ENCODE measurements around the gene NCL. TPM values are rescaled to one million over a fixed set of nuclear protein-coding genes. Genes with fewer than 3 reads are reported as not detected.
"Not testable (repeated sequence)": the region's sequence is repeated elsewhere in the genome, so short reads cannot be mapped to it uniquely, and the experiment has no call there.

Gene NCL
- total RNA-seq, 1 donor from 2014 or later = 136 TPM

GRCh38 chr2:231449503-231450054 lies 14.7 kb downstream of the NCL start:
- H3K27me3 ChIP-seq = no peaks in the 10 kb centered on the region
- no peak overlapping the region for H3K4me3 ChIP-seq
- no peak for TF ChIP-seq CTCF (IDR thresholded peaks at IDR 0.05)
- intact Hi-C loops (cut with DNase I) = loop anchor here (5.0 kb wide), 1 partner anchor 222 kb away; no protein-coding TSS in a partner anchor
- no peak for DNase-seq (ENCODE audit: low spot score in 2 of 2)
- no peaks in the 10 kb centered on the region for H3K9me3 ChIP-seq
- no peaks in the 10 kb centered on the region for H3K4me1 ChIP-seq
- H3K36me3 ChIP-seq = peaks cover 8 to 18% of the 10 kb centered on the region in 2 donors
- no peak overlapping the region for H3K27ac ChIP-seq

GRCh38 chr2:231436957-231437356 lies 27.3 kb downstream of the NCL start:
- intact Hi-C loops (cut with DNase I) = no loop called here
- no peak for DNase-seq (ENCODE audit: low spot score in 2 of 2)
- Histone ChIP-seq H3K27ac (no peak overlapping the region), H3K27me3 (no peaks in the 10 kb centered on the region), H3K4me3 (no peak overlapping the region), H3K36me3 (no peaks in the 10 kb centered on the region), H3K9me3 (no peaks in the 10 kb centered on the region), H3K4me1 (no peaks in the 10 kb centered on the region)
- TF ChIP-seq CTCF (IDR thresholded peaks at IDR 0.05) = no peak

- no peaks in the 10 kb centered on the region for H3K4me1 ChIP-seq
- no peaks in the 10 kb centered on the region for H3K36me3 ChIP-seq
- no peak for TF ChIP-seq CTCF (IDR thresholded peaks at IDR 0.05)
- H3K27ac ChIP-seq = no peak overlapping the region
- intact Hi-C loops (cut with DNase I) = no loop called here
- no peaks in the 10 kb centered on the region for H3K9me3 ChIP-seq
- no peaks in the 10 kb centered on the region for H3K27me3 ChIP-seq
- no peak for DNase-seq (ENCODE audit: low spot score in 2 of 2)
- H3K4me3 ChIP-seq = no peak overlapping the region
Measured at GRCh38 chr2:231433990-231434389, 30.3 kb downstream of the NCL start.

GRCh38 chr2:231431606-231432005 lies 32.7 kb downstream of the NCL start:
- no peak overlapping the region for H3K4me3 ChIP-seq

GRCh38 chr2:231430437-231430836 lies 33.8 kb downstream of the NCL start:
- H3K9me3 ChIP-seq; H3K4me1 ChIP-seq; H3K36me3 ChIP-seq; intact Hi-C loops (cut with DNase I); H3K27ac ChIP-seq; H3K27me3 ChIP-seq; DNase-seq (ENCODE audit: low spot score in 2 of 2); H3K4me3 ChIP-seq: not testable (repeated sequence)

More at GRCh38 chr2:231431606-231432005, 32.7 kb downstream of the NCL start:
- Histone ChIP-seq H3K27ac (no peak overlapping the region), H3K27me3 (no peaks in the 10 kb centered on the region), H3K36me3 (no peaks in the 10 kb centered on the region), H3K9me3 (no peaks in the 10 kb centered on the region), H3K4me1 (no peaks in the 10 kb centered on the region)
- no peak for TF ChIP-seq CTCF (IDR thresholded peaks at IDR 0.05)
- intact Hi-C loops (cut with DNase I) = no loop called here
- no peak for DNase-seq (ENCODE audit: low spot score in 2 of 2)

- intact Hi-C loops (cut with DNase I) = no loop called here
- no peak for TF ChIP-seq CTCF (IDR thresholded peaks at IDR 0.05)
- Histone ChIP-seq H3K27me3 (no peaks in the 10 kb centered on the region), H3K4me1 (no peaks in the 10 kb centered on the region), H3K4me3 (no peak overlapping the region), H3K27ac (no peak overlapping the region), H3K9me3 (no peaks in the 10 kb centered on the region), H3K36me3 (no peaks in the 10 kb centered on the region)
- DNase-seq (ENCODE audit: low spot score in 2 of 2) = no peak
Measured at GRCh38 chr2:231429901-231430300, 34.4 kb downstream of the NCL start.

Measured in ascending aorta (tissue), 2 donors.